DMS153 (cell line): Measurements from ENCODE around the gene CTDSPL.

Experiments used
- DNase-seq: peaks from one replicate; lab custom pipeline; 2025; lab: John Stamatoyannopoulos, UW

The CTDSPL gene

DNA sequence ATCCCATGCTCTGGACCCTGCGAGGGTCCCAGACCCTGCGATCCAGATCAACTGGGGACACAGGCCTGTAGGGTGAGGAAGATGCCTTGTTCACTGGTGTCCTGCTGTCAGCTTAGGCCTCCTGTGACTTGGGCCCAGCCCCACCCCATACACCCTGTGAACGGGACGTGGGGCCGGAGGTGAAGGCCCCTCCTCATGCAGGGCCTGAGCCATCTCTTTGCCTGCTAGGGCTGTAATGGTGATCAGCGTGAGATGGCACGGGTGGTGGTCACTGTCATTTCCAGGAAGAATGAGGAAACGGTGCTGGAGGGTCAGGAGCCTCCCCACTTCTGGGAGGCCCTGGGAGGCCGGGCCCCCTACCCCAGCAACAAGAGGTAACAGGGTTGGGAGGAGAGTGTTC, 141.3 kb downstream of the CTDSPL start:
- no peak for DNase-seq

DNA sequence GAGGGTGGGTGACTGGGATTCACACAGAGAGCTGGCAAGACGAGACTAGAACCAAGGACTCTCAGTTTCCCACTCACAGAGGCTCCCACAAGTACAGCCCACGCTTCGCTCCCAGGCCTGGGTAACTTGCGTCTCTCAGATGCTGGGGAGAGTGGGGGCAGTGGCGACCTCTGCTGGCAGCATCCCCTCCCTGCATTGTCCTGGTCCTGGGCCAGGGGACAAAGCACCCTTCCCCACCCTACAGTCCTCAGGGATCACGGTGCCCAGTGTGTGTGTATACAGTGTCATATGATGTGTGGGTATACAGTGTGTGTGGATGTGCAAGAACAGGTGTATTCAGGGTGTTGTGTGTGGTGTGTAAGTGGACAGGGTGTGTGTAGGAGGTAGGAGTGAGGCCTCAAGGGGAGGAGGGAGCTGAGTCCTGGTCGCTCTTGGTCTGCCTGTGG, 141.7 kb downstream of the CTDSPL start:
- no peak for DNase-seq

DNA sequence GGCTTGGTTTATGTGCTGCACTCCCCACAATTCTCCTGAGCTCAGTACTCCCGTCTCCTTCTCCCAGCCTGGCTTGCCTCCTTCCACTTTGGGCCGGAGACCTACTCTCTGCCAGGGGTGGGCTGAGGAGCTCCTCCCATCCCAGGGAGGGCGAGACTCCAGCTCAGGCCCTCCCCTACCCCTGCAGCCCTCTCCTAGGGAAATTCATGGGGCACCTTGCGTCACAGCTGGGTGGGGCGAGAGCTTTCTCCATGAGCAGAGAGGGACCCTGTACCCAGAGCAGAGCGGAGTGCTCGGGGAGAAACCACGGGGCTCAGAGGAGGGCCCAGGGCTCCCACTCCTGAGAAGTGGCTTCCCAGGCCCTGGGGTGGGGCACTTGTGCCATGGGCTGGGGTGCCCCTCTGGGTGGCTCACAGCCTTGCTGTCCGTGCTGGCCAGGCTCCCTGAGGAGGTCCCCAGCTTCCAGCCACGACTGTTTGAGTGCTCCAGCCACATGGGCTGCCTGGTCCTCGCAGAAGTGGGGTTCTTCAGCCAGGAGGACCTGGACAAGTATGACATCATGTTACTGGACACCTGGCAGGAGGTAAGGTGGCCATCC, 142.2 kb downstream of the CTDSPL start:
- no peak for DNase-seq

DNA sequence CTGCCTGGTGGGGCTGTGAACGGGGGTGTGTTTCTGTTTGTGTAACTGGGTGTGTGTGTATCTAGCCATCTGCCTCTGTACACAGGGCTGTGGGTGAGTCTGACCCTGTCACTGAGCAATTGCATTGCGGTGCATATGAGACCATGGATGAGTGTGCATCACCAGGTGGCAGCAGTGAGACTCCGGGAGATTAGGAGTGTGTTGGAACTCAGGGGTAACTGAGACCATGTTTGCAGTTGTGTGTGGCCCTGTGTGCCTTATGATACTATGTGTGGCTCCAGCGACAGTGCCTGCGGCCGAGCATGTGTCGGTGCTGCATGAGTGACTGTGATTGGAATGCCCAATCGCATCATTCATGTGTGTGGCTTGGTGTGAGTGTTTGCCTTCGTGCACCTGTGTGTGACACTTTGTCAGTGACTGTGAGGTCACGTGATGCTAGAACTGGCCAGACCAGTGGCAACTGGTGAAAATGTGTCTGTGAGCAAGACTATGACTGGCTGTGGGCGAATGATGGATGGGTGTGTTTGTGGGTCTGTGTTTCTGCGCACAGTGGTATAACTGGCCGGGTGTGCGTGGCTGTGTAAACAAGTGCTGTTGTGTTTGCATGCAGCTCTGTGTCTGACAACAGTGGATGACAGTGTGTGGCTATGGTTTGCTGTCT, 142.9 kb downstream of the CTDSPL start:
- no peak for DNase-seq

DNA sequence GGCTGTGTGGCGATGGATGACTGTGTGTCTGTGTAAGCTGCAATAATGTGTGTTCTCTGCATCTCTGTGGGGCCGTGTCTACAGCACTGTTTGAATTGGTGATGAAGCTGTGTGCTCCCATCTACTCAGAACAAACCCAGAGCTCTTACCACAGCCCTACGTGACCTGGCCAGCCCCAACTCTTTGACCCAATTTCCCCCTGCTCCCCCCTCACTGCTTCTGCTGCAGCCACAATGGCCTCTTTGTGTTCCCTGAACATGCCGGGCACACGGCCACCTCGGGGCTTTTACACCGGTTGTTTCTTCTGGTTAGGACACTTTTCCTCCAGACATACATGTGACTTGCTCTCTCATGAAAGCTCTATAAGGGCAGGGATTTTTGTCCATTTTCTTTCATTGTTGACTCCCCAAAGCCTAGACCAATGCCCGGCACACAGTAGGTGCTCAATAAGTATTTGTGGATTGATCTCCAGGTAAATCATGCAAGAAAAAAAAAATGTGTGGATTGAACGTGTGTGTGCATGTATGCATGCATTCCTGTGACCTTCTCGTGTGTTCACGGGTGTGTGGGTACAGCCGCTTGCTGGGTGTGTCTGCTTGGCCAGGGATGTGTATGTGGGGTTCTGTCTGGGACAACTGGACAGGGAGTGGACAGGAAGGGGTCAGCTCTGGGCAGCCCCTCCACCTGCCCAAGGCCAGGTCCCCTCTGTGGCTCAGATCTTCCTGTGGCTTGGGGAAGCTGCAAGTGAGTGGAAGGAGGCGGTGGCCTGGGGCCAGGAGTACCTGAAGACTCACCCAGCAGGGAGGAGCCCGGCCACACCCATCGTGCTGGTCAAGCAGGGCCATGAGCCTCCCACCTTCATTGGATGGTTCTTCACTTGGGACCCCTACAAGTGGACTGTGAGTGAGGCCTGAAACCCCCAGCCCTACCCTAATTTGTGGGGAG, 143.7 kb downstream of the CTDSPL start:
- DNase-seq = no peak

DNA sequence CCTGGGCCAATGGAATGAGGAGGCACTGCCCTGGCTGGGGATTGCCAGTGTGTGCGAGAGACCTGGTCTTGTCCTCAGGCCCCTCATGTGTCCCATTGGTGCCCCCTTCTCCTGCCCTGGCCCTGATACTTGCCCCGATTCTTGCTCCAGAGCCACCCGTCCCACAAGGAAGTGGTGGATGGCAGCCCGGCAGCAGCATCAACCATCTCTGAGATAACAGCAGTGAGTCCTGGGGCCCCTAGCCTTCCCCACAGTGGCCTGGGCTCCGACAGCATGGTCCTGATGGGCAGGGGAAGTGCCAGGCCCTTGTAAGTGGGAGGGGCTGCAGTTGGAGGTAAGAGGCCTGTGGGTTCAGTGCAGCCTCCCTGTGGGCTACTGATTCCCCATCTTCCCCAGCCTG, 144.4 kb downstream of the CTDSPL start:
- no peak for DNase-seq

DNA sequence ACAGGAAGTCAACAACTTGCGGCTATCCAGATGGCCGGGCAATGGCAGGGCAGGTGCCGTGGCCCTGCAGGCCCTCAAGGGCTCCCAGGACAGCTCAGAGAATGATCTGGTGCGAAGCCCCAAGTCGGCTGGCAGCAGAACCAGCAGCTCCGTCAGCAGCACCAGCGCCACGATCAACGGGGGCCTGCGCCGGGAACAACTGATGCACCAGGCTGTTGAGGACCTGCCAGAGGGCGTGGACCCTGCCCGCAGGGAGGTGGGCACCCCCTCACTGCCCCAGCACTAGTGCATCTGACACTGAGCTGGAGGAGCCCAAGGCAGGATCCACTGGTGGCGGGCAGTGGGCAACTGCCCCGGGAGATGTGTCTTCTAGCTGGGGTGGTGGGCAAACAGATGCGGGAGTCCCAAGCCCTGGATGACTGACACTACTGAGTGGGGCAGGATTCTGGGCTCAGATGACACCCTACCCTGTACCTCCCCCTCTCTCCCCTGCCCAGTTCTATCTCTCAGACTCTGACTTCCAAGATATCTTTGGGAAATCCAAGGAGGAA, 144.8 kb downstream of the CTDSPL start:
- DNase-seq = no peak

DNA sequence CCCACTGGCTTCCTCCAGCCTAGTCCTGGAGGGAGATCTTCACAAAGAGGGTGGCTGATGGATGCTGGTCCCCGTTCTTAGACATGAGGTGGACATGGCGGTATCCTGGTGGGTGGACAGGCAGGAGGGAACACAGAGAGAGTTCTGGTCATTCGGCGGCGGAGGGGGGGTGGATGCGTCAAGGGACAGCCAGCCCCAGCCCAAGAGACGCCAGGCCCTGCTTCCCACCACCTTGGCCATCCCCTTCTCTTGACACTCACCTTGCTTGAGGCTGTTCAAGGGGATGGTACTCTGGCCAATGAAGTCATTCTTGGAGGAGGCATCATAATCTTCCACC, 146.0 kb downstream of the CTDSPL start:
- DNase-seq = no peak

DNA sequence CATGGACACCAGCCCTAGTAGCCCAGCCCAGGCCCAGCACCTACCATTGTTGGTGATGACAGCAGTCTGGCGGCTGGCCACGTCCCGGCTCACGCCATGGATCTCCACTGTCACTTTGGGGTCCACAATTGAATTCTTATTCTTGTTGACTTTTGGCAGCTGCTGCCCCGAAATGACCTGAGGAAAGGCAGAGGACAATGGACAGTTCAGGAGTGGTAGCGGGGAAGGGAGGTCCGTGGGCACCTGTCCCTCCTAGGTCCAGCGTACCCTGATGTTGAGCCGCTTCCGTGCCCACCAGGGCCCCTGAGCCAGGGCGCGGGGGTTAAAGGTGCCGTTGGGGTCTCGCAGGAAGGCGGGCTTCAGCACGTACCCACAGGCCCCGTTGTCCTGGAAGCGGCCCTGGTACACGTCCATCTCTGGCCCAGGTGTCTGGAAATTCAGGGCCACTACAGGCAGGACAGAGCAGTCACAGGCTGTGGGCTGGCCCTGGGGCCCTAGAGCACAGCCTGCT, 146.6 kb downstream of the CTDSPL start:
- DNase-seq = no peak

DNA sequence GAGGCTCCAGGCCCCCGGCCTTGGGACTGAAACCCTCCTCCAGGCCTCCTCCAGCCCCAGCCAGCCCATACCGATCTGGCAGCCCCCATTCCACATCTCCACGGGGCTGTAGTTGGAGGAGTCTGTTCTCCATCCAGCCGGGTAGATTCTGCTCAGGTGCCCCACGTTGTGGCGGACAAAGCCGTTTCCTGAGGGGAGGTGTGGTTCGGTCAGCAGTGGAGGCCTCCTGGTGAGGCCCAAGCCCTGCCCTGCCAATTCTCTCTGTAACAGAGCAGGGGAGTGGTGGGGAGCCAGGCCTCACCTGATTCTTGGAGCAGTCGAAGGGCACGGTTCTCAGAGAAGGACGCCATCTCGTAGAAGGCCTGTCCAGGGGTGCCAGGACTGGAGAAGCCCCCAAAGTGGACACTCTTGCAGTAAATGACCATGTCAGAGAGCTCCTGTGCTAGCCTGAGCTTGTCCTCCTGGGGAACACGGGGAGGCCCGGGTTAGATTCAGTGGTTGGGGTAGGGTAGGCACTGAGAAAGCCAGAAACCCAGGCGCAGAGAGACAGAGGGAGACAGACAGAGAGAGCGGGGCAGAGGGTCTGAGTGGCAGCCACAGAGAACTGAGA, 147.4 kb downstream of the CTDSPL start:
- no peak for DNase-seq

DNA sequence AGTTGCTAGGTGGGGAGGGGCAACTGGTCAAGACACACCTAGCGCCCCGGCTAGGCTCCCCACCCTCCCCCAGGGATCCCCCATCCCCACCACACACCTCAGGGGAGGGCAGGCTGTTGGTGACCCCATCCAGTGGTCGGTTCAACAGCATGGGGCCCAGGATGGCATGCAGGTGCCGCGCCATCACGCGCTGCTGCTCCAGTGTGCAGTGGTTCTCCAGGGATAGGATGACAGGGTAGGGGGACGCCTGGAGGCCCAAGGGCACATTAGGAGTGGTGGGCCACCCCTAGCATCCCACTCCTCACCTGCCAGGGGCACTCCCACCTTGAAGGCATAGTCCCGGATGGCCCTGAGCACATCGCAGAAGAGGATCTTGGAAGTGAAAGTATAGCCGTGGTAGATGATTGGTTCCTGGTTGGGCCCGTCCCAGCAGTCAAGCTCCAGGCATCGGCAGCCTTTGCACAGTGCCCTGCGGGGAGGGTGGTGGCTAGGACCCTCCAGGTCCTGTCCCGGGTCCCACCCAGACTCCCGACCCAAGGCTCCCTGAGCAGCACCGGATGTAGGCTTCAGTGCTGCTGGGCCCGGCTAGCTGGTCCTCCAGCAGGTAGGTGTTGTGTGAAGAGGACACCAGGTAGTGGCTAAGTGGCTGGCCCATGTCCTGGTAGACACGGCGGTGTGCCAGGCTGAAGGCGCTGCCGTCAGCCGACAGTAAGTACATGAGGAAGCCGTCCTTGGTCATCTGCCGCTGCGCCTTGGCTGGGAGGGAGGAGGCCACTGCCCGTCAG, 148.3 kb downstream of the CTDSPL start:
- no peak for DNase-seq

DNA sequence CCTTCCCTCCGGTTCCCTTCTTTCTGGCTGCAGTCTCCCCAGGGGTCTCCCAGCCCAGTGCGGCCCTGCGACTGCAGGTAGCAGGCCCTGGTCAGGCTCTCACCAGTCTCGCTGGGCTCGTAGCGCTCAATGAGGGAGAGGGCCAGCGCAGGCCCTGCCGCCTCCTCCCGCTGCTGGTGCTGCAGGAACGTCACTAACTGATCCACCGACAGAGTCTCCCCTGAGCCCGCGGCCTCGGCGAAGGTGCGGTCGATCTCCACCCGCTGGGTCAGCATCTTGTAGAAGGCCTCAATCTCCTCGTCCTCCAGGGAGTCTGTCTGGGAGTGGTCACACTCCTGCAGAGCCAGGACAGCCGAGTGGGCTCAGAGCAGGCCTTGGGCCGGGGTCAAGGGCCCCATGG, 149.4 kb downstream of the CTDSPL start:
- no peak for DNase-seq

DNA sequence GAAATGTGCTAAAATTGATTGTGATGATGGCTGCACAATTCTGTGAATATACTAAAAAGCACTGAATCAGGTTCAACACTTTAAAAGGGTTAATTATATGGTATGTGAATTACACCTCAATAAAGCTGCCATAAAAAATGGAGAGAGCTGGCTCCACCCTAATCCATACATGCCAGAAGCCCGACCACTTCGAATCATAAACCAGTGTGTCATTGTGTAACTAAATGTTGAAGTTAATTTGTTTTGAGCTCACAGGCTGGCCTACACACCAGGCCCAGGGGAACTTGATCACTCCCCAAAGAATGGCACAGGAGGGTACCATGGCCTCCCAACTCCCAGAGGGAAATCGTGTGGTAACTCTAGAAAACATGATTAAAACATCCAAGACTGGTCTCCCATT, 153.8 kb downstream of the CTDSPL start:
- DNase-seq = no peak

DNA sequence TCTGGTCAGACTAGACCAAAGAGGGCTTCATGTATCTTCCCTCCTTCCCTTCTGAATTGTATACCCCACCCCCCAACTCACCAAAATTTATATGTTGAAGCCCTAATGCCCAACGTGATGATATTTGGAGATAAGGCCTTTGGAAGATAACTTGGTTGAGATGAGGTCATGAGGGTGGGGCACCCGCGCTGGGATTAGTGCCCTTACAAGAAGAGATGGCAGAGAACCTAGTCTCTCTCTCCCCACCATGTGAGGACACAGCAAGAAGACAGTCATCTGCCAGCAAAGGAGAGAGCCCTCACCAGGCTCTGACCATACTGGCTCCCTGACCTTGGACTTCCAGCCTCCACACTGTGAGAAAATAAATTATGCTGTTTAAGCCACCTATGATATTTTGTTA, 154.3 kb downstream of the CTDSPL start:
- no peak for DNase-seq

DNA sequence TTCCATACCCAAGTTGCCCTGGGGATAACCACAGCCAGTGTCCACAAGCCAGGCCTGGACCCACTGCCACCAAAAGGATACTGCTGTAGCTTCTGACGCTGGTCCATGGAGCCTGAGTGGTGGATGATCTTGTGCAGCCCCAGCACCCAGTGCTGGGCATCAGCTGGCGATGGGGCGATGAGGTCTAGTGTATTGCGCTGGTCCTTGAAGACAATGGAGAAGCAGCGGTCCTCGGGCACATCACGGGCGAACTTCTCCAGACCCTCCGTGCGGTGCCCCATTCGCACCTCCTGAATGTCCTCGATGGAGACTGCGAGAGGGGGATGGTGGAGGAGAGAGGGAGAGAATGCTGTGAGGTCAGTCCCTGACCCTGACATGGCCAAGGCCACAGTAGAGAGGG, 154.7 kb downstream of the CTDSPL start:
- DNase-seq = no peak

DNA sequence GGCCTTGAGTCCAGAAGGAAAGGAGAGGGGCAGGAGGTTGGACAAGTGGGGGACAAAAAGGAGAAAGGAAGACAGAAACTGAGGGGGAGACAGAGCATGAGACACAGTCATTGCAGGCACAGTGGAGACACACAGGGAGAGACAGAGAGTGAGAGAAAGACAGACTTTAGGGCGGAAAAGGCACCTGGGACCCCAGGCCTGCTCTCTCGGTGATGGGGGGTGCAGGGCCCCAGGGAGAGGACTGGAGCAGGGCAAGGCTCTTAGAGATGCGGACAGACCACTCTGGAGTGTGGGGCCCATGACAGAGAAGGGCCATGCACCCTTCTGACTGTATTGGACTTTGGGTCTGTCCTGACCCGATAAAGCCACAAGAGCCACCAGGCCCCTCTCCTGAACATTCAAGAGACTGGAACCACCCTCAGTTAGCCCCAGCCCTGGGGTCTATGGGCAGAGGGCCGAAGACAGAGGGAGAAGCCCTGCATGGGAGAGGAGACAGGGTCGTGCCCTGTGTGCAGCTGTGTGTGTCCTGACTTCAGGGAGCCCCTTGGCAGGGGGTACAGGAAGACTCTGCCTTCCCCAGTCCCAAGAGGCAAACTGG, 155.3 kb downstream of the CTDSPL start:
- DNase-seq = no peak

DNA sequence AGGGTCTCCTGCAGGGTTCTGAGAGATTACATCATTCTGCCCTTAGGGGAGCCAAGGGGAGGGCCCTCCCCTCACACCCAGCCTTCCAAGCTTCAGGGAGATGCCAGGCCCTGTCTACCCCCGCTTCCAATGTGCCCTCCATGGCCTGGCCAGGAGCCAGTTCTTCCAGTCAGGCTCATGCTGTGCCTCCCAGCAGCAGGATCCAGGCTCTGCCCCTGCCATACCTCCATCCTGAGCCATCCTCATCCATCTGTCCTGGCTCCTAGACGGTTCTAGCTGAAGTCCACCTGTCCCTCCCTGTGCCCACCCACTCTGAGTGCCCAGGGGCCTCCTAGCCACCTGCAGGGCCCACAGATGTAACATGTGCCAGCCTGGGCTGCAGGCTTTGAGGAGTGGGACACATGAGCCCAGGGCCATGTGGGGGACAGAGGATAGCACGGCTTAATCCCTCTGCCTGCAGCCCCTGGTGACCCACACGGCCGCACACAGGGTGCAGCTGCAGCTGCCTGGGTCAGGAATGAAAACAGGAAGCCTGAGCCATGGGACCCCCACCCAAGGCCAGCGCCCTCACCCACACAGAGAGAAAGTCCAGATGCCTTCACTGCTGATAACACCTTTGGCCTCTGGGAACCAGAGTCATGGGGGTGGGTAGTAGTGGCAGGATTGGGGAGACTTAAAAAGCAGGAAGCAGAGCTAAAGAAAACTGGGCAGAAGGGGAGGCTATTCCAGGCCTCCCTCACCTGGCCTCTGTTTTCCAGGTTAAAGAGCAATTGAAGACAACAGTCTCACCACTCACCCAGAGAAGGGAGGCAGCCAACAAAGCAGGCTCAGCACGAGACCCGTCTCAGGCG, 156.0 kb downstream of the CTDSPL start:
- no peak for DNase-seq

DNA sequence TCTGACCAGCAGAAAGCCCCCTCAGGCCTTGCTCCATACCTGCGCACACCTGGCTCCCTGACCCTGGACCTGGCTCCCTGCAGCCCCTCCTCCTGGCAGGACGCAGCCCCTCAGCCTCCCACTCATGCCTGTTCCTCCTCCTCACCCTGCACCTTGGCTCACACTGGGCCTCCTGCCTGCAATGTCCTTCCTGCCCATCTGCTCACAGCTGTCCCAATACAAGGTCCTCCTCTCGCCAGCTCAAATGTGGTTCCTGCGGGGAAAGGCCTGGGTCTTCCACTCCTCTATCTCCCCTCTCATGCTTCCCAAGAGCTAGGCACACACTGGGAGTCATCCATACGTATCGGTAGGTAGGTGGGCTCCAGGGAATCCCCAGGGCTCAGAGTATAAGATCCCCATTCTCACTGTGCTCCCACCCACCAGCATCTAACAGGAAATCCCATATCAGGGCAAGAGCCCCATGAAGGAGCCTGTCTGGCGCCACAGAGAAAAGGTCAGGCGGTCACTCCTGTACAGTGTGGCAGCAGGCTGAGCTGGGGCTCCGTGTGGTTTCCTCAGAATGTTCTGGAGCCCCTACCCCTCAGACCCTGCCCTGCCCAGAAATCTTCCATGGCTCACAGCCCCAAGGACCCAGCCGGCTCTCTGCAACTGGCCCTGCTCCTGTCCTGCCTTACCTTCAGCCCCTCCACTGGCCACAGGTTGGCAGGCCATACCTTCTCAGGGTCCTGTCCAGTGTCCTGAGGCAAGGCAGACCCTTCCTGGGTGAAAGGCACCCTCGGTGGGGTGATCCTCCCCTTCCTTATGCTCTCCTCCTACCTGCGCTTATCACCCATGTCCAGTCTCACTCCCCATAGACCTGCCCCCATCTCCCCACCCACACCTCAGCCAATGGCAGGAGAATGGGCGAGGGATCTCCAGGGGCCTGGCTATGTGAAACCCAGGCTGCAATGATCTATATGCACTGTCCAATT, 156.9 kb downstream of the CTDSPL start:
- no peak for DNase-seq
